Loucy (cell line): ENCODE measurements around the gene FOXK2.

Experiments used
- CTCF ChIP-seq: fragments of 200-600 bp; sonication (generic); conservative IDR thresholded peaks from 2 replicates; pipeline ENCODE4 v1.5.1; 2014; ENCODE audit warnings: mild to moderate bottlenecking, antibody characterized with exemption, low read length
- EZH2phosphoT487 ChIP-seq: fragments of 200-600 bp; IDR thresholded peaks from 2 replicates; pipeline ENCODE4 v1.6.1; 2018; ENCODE audit warnings: antibody characterized with exemption, mild to moderate bottlenecking, moderate library complexity, borderline replicate concordance

GRCh38 chr17:82582709-82583108, 63.2 kb downstream of the FOXK2 start:
- no peak for TF ChIP-seq CTCF
- TF ChIP-seq EZH2phosphoT487: no peak
